GM21529 (cell line): Measurements from ENCODE around the gene SLC7A4.
"Not testable (repeated sequence)": the region's sequence is repeated elsewhere in the genome, so short reads cannot be mapped to it uniquely, and the experiment has no call there.

Source experiments
- ATAC-seq: cut with Tn5 transposase; IDR thresholded peaks from one replicate; pipeline ENCODE4 v1.9.1; 2021; ENCODE audit not compliant: unreplicated experiment

SLC7A4 gene

GRCh38 chr22:21032037-21032867, at the start of gene SLC7A4:
Gene SLC7A4, minus strand, starts transcription at chr22:21032561. Its CDS starts 749 bp downstream, at chr22:21031812.
- ATAC-seq = no peak

DNA sequence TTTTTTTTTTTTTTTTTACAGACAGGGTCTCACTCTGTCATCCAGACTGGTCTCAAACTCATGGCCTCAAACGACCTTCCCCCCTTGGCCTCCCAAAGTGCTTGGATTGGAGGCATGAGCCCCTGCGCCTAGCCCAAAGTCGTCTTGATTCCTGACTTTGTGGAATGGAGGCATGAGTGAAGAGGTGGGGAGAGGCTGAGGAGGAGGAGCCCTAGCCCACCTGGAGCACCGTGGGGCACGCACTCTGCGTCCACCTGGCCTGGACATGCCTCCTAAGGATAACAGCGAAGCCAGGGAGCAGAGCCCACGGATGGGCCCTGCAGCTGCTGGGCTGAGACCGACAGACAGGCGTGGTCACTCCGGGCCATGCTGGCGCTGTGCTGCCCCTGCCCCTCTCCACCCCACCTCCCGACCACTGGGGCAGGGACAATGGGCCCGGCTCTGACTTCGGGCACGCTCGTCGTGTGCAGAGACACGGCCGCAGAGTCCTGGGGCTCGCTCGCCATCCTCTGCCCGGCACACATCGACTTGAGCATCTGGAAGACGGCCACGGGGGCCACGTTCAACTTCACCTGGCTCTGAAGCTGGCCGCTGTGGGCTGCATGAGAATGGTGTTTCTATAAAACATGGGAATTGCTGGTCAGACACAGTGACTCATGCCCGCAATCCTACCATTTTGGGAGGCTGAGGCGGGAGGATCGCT, 48.2 kb upstream of the SLC7A4 start:
- no peak for ATAC-seq

- ATAC-seq = no peak
Measured at GRCh38 chr22:21079493-21079892, 47.1 kb upstream of the SLC7A4 start.

GRCh38 chr22:21078916-21079315, 46.6 kb upstream of the SLC7A4 start:
- no peak for ATAC-seq

DNA sequence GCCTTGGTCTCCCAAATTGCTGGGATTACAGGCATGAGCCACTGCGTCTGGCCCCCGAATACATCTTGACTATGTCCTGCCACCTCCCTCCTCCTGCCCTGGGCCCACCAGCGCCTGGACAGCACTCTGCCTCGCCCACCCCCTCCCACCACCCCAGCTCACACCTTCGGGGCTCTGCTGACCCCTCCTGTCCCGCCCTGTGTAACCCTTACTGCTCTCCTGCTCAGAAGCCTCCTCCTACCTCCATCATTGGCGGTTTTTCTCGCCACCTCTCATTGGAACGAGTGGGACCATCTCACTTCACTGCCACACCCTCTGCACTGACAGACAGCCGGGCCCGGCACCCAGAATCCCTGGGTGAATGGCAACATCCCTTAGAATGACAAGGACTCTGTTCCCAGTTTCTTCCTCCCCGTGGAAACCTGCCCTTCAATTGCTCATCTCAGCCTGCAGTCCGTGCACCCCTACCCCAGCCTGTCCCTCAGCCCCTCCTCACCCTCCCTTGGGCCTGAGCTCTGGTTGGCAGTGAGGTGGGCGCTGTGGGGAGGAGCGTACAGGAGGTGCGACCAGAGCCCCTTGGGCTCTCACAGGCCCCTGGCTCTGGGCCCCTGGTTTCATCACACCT, 45.6 kb upstream of the SLC7A4 start:
- ATAC-seq = no peak

GRCh38 chr22:21076912-21077625, 44.7 kb upstream of the SLC7A4 start:
- ATAC-seq = no peak

DNA sequence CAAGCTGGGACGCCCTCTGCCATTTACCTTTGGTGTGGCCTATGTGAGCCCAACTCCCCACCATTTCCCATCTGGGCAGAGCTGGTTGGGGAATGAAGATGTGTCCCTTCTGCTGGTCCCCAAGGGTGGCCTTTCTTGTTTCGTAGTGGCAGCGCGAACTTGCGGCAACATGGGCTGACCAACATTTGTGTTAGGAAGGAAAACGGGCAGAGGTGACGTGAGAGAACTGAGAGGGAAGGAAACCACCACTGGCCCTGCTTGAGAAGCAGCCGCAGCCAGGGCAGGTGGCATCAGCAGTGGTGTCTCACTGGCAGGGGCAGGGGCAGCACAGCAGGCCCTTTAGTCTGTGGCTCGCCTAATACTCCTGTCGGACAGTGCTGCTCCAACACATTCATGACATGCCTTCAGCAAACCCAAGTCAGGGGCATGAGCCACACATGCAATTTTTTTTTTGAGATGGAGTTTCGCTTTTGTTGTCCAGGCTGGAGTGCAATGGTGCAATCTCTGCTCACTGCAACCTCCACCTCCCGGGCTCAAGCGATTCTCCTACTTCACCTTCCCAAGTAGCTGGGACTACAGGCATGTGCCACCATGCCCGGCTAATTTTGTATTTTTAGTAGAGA, 43.3 kb upstream of the SLC7A4 start:
- ATAC-seq = no peak

GRCh38 chr22:21074102-21074715, 41.8 kb upstream of the SLC7A4 start:
- ATAC-seq = no peak

DNA sequence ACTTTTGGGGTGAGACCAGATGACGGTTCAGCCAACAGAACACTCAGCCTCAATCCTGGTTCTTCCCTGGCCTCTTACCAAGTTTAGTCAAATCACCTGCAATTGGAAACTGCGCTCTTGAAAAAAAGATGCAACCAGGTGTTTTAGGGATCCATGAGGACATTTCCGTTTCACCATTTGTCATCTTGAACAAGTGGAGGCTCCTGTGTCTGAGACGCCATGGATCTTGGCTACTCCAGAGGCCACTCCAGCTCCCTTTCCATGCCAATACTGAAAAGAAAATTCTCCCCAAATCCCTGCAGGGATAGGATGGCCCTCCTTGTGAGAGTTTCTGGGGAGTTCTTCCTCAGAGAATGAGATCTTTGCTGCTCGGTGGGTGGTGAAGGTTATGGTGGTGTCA, 41.1 kb upstream of the SLC7A4 start:
- no peak for ATAC-seq

GRCh38 chr22:21073023-21073422, 40.7 kb upstream of the SLC7A4 start:
- ATAC-seq = no peak

DNA sequence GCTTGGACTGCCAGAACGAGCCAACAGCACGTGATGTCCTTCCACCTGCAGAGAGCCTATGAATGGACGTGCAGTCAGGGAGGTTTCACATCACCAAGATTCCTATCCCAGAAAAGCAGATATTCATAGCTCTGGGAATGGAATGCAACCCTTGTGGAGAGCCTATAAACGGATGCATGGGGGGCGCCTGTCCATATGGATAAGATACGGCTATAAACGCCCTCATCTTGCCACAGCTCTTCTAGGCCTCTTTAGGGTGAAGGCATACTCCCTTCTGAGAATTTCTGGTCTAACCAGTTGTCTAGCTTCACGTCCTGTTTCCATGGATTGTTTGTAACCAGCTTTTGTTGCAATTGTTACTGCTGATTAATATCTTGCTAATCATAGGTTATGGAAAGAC, 39.4 kb upstream of the SLC7A4 start:
- not testable (repeated sequence) for ATAC-seq

GRCh38 chr22:21070690-21071615, 38.6 kb upstream of the SLC7A4 start:
- no peak for ATAC-seq

GRCh38 chr22:21069375-21069774, 37.0 kb upstream of the SLC7A4 start:
- no peak for ATAC-seq

GRCh38 chr22:21068681-21069276, 36.4 kb upstream of the SLC7A4 start:
- ATAC-seq = no peak

- ATAC-seq = no peak
Measured at GRCh38 chr22:21067901-21068680, 35.7 kb upstream of the SLC7A4 start.

DNA sequence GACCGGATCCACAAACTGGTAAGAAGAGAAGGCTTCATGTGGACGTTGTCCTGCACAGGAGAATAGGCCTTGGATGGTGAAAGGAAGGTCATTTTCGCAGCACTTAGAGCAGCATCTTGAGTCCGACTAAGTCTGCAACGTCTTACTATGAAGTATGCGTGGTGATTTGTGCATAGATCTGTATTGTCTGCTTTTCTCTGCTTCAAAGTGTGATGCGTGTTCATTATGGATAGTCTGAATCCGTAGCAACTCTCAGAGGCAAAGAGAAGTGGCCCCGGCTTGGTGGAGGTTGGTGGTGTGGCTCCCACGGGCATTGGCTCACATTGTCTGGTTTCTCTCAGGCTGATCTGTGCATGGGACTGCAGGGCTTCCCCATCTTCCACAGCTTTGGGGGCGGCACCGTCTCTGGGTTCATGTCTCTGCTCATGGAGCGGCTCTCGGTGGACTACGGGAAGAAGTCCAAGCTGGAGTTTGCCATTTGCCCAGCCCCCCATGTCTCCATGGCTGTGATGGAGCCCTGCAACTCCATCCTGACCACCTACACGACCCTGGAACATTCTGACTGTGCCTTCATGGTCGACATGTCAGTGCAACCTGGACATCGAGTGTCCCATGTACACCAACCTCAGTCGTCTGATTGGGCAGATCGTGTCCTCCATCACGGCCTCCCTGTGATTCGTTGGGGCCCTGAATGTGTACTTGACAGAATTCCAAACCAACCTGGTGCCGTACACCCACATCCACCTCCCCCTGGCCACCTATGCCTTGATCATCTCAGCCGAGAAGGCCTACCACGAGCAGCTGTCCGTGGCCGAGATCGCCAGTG, 34.9 kb upstream of the SLC7A4 start:
- no peak for ATAC-seq
